Activated CD4-positive, alpha-beta T cell treated with anti-CD3 and anti-CD28 coated beads, Interleukin-2, Interleukin-4, amounts not matched to agents 100 ng/mL and 50 ng/mL, durations not matched to agents 16 hours and 8 hours (primary cell): ENCODE data around the gene SLC6A19.

Experiments
- DNase-seq: peaks from one replicate; pipeline ENCODE4 v3.0.0-alpha.2; 2020; ENCODE audit warnings: low spot score

Gene SLC6A19

DNA sequence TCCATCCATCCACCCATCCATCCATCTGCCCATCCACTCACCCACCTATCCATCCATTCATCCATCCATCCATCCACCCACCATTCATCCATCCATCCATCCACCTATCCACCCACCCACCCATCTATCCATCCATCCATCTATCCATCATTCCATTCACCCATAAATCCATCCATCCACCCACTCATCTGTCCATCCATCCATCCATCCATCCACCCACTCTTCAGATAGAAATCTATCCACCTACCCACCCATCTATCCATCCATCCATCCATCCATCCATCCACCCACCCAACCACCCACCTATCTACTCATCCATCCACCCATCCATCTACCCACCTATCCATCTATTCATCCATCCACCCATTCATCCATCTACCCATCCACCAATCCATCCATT lies 35.0 kb upstream of the SLC6A19 start:
- no peak for DNase-seq

DNA sequence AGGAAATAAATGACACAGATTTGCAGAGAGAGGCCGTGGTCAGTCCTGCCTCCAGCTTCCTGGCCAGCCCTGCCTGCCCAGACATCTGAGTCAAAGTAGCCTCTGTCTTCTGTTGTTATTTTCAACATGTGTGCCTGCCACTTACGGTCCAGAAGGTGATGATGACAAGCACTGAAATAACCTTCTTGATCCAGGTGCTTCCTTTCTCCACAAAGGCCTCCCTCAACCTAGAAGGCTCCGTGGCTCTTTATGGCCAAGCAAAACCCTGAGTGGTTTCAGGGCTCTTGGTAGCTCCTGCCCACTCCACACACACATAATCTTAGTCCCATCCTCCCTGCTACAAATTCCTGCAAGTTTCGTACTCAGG lies 34.1 kb upstream of the SLC6A19 start:
- no peak for DNase-seq

DNA sequence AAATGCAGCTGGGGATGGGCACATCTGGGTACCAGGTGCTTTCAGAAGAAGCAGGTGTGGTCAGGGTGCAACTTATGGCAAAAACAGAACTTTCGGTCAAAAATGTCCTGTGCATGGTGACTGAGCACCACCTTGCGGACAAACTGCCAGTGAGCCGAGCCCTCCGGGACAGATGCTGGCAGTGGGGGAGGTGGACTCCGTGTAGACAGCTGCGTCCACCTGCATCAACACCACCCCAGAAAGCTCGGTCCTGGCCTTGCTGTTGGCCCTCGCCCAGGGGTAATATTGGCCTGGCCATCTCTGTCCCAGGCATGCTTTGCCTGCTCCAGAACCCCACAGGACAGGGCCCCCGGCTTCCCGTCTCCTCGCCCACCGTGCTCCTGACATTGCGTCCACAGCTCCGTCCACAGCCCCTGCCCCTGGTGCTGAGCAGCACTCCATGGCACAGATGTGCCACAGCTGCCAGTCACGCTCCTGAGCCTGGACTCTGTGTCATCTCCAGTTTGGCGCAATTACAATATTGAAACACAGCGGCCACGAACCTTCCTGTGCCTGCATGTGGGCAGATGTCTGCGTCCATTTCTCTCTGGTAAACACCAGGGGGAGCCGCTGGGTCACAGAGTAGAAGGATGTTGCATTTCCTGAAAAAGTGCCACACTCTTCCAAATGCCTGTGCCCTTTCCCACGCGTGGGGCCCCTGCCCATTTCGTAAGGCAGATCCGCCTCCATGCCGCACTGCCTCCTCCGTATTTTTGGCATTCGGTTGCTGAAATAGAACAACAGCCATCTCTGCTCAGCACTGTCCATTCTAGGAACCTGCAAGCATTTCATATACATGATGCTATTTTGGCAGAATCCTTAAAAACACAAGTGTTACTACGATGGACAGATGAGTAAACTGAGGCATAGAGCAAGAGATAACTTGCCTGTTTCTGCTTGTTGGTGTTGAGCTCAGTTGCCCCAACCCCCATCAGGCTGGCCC lies 33.4 kb upstream of the SLC6A19 start:
- DNase-seq = peak; percentile 58

DNA sequence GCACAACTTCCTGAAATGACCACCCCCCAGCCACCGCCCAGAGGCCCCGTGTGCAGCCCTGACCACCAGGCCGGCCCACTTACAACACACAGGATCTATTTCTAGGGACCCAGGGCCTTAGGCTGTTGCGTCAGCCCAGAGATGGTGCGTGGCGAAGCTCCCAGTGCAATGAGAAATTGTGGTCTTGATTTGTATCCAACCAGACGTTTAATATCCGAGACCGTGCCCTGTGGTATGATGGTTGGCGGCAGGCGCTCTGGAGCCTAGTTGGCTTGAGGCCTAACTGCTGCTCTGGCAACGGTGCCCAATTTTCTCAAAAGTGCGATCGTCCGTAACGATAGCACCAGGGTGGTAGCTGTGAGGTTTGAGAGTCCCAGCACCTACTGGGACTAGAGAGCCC lies 32.6 kb upstream of the SLC6A19 start:
- no peak for DNase-seq

DNA sequence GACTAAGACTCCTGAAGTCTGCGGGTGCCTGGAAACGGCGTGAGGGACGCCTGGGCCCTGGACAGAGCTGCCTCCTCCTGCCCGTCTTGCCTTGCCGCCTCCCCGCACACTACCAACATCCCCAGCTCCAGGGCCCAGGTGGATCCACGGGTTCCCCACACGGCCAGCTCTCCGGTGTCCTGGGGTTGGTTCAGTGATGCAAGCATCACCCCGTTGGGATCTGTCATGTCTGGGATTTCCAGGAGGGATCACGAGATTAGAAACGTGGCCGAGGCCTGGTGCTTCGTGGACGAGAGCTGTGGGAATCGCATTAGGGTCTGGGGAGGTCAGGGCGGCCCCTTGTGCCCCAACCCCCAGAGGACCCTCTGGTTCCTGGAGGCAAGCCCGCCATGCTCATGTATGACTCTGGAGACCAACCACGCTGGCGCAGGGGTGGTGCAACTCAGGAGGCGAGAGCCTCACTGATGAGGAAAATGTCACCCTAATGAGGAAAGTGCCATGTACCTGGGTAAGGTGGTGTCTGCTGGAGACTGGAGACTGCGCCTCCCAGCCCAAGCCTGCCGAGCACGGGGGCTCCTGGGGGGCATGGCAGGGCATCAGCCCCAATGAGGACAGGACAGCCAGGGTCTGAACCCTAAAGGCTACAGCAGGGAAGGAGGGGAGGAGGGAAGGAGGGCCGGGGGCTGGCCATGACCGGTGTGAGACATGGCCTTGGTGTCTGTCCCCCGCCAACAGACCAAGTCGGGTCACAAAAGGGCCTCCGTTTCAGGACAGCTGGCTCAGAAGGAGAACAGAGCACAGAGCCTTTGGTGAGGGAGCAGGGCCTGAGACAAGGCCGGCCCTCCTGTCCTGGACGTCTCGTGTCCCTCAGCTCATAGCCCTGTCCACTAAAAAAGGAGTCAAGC lies 31.9 kb upstream of the SLC6A19 start:
- no peak for DNase-seq

DNA sequence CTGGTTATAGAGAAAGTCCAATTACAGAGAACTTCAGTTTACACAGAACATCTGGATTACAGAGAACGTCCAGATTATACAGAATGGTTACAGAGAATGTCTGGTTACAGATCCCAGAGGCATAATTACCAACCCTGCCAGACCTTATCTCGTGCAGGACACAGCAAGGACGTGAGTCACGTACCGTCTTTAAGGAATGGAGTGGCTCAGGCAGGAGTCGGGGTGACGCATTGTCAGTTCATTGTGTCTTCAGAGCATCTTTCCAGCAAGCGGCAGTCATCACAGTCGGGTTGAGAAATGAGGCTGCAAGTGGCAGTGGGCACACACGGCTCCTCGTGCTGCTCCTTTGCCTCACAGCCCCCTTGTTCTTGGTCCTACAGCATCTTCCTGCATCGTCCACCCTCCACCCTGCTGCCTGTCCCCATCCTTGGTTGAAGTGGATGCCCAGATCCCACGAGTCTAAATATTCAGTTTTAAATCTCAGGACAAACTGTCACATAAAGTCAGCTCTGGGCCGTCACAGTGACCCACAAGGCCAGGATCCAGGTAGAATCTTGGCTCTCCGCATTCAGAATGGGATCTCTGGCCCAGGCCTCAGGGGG lies 30.0 kb upstream of the SLC6A19 start:
- no peak for DNase-seq

DNA sequence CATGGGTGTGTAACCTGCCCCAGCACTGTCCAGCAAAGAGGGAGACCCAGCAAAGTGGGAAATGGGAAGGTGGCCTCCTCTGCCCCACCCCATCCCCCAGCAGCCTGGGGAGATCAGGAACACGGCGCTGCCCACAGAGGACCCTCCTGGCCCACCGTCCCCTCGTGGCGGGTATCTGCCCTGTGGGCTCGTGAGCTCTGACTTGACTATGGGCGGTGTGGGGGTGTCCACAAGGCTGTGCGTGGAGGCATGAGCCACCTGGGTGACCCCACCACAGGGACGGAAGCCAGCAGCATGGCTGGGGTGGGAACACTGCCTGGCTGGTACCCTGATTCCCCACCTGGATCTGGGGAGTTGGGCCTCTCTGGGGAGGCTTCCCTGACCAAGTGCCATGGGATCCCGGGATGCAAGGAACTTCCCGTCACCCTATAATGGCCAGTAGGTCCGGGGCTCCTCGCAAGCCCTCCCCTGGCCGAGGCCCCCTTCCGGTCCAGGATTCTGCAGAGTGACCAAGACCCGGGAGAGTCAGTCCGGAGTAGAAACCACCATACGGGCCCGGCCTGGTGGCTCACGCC lies 29.3 kb upstream of the SLC6A19 start:
- DNase-seq = no peak

DNA sequence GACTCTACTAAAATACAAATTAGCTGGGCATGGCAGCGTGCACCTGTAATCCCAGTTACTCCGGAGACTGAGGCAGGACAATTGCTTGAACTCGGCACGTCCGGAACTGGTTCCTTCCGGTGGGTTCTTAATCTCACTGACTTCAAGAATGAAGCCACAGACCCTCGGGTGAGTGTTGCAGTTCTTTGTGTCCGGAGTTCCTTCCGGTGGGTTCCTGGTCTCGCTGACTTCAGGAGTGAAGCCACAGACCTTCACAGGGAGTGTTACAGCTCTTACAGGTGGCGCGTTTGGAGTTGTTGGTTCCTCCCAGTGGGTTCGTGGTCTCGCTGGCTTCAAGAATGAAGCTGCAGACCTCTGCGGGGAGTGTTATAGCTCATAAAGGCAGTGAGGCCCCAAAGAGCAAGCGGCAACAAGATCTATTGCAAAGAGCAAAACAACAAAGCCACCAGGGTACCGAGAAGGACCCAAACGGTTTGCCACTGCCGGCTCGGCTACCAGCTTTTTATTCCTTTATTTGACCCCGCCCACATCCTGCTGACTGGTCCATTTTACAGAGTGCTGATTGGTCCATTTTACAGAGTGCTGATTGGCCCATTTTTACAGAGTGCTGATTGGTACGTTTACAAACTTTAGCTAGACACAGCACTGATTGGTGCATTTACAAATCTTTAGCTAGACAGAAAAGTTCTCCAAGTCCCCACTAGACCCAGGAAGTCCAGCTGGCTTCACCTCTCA lies 28.6 kb upstream of the SLC6A19 start:
- DNase-seq = peak; percentile 25

DNA sequence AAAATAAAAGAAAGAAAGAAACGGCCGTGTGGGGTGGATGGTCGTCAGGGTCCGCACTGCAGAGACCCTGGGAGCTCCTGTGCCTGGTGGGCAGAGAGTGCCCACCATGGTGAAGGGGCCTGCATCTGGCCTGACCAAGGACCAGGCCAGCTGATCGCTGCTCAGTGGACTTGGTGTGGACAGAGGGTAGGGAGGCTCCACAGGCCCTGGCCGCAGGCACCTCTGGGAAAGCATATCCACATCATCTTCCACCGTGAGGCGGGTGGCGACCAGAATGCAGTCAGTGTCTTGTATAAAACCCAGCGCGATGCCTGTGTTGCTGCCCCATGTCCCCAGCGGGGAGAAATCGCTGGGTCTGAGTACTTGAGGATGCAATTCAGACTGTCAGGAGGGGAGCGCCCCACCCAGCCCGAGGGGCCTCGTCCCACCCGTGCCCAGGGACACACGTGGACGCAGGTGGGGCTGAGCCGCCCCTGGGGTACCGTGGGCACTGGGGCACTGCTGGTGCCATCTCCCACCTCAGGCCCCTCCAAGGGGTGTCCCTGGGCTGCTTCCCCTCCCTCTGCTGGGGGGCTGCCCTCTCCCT lies 27.8 kb upstream of the SLC6A19 start:
- DNase-seq = no peak

DNA sequence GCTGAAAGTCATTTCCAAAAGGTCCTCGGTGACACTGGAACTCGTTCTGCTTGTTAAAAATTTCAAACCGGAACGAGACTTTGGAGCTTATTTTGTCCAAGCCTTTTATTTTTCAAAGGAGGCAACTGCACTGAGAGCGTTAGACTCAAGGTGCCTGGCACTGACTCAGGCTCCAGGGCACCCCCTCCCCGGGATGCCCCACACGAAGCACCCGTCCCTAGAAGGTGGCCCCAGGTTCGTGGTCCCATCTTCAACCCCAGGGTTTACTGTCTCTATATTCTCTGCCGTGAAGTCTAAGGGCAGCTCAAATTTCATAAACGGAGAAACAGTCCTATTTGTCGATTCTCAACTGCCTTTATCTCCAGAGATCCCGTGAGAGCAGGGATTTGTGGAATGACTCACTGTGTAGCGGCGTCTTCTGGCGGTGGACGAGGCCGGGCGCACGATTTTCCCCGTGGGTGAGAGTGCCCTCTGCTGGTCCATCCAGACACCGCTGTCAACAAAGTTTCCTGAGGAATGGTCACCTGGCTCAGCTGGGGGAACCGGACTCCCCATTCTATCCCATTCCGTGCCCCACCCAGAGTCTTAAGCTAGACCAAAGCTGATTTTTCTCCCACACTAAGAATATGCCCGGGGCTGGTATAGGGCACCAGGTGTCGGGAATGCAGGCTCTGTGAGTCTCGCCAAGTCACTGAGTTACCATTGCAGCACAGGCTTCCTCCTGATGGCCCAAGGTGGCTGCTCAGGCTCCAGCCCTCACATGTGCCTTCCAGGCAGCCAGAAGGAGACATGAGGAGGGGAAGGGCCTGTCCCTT lies 27.1 kb upstream of the SLC6A19 start:
- DNase-seq = peak; percentile 43

DNA sequence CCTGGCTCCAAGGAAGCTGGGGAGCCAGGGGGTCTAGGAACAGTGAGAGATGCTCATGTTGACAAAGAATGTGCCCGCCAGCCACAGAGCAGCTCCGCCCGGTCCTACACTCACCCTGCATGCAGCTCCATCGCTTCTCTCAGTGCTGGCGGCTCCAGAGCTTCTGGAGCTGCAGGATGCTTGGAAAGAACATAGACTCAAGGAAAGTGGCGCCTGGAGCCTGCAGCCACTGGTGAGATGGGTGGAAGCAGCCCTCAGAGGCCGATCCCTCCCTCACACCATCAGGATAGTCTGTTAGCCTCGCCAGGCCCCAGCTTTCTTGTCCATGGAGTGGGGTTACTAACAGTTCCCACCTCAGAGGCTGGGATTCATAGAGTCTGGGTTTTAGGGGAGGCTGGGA lies 26.4 kb upstream of the SLC6A19 start:
- DNase-seq = no peak

DNA sequence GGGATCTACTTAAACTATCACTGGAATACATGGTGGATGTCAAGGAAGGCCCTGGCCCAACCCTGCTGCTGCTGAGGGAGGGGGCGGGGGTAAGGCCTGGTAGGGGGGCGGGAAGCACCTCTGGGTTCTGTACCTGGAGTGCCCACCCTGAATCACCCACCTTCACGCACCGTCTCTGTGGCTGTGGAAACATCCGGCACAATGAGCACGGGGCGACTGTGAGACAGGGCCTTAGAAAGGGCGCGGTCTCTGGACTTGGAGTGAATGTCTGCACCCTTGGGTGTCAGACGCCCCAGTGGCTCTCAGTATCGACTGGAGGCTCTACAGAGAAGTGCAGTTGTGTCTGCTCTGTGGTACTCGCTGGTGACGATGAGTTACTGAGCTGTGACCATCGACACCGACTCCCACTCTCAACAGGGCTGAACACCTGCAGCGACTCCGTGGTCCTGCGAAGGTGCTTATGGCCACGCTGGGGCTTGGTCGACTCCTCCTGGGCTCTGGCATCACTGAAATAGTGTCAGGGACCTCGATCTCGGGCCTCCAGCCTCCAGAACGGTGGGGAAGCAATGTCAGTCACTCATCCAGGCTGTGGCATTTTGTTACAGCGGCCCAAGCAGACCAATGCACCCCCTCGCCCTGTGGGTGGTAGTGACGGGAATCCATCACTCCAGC lies 25.5 kb upstream of the SLC6A19 start:
- no peak for DNase-seq

DNA sequence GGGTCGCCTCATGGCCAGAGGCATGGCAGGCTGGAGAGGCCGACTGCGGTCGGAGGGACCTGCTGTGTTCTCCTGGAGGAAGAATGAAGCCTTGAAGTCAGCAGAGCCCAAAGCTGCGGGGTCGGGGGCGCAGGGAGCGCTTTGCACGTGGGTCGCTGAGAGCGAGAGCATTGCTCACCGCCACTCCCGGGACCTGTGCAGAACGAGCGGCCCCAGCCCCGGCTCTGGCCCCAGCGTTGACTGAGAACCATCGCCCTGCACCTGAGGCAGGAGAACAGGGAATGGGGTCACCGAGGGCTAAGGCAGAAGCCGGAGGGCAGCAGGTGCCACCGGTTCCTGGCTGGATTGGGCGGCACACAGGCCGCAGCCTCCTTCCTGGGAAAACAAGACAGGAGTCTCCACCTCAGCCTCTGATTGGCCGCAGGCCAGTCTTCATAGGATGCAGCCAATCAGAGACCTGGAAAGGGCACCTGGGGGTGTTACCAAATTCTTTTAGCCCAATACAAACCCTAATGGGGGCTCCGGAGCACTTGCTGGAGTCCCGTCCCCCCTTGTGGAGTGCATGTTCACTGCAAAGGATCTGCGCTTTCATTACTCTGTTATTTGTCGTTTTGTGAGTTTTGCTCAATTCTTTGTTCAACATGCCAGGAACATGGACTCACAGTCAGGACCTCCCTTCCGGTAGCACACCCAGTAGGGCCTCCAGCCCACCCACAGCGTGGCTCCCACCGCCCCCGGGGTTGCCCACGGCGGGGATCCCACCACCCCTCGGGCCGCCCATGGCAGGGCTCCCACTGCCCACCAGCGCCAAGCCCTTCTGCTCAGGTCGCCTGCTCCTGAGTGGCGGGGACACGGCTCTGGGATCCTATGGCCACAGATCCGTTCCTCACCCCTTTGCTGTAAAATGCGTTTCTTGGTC lies 24.7 kb upstream of the SLC6A19 start:
- no peak for DNase-seq

DNA sequence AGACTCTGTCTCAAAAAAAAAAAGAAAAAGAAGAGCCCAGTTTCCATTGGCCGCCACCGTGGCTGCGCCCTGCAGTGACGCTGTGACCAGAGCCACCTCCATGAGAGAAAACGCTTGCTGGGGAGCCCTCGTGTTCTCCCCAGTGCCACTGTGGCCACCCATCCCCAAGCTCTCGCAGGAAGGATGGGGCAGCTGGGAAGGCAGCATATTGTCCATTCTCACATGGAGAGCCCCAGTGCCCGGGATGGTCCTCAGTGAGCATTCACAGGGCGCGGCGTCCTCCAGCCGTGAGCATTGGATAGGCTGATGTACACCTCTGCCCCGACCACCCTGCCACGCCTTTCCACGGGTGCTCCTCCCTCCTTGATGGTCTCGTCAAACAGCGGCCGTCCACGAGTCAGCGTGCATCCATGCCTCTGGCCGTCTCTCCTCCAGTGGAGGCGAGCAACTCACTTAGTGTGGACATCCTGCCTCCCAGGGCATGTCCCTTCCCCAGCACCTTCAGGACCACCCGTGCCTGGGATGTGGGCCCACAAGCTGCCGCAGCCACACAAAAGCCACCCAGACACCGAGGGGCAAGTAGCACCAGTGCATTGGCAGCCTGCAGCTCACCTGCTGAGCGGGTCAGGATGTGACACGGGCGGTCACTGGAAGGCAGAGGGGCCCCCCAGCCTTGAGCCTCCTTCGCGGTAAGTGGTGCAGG lies 23.4 kb upstream of the SLC6A19 start:
- no peak for DNase-seq

DNA sequence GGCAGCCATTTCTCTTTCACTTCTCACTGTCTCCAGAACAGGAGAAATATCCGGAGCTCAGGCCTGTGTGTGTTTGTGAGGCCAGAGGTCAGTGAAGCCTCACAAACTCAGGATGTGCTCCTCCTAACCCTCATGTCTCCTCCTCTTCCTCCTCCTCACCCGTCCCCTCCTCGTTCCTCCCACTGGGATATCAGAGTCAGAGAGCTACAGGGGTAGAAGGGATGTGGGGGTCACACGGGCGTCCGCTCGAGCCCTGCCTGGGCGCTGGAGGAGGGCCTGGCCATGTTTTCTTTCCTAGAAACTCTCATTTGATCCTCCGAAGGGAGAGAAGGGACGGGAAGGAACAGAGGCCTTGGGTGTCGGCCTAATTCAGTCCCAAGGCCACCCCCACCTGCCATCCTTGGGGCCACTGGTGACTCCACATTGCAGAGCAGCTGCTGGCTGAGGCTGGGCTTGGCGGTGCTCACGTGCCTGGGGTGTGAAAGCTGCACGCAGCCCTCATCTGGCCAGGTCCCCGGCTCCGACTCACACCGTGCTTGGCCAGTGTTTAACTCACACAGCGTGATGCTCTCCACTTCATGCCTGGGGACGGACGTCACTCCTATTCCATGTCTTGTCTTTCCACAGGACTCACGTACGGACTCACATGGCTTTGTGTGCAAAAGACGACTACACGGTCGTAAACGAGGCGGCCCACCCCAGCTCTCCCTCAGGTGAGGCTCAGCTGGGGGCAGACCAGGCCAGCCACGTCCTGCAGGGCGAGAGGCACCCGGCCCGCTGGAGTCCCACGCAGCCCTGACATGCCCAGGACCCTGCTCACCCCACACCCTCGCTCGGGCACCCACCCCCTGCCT lies 22.6 kb upstream of the SLC6A19 start:
- no peak for DNase-seq

DNA sequence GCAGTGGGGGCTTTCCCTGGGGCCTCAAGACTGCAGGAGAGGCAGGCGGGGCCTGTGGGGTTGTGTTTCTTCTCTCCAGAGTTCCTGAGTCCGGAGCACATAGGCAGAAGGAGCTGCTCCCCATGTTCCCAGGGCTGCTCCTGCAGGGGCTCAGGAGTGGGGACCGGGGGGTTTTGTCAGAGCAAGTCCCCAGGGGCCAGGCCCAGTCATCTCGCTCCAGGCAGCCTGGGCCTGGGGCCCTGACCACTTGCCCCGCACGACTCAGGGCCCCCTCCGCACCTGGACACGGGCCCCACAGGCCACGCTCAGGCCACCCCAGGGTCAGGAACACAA lies 22.0 kb upstream of the SLC6A19 start:
- no peak for DNase-seq

DNA sequence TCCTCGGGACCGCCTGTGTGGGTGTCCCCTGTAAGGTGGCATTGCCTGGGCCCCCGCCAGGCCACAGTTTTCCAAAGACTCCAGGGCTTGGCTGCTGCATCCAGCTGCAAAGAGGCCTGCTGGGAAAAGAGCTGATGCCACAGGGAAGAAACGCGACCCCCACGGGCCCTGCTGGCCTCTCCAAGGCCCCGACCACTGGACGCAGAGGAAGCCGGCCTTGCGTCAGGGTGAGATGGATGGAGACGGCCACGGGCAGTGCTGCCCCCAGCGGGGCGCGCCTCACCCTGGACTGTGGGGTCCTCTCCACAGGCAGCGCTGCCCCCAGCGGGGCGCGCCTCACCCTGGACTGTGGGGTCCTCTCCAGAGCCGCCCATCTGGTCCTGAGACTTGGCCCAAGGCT lies 21.3 kb upstream of the SLC6A19 start:
- DNase-seq = no peak
